Left lung (tissue), 10 donors: ENCODE measurements around the gene AAK1. TPM values are rescaled to one million over a fixed set of nuclear protein-coding genes. Genes with fewer than 3 reads are reported as not detected.

Experiments used
- ATAC-seq: fragments of 200-7000 bp; cut with Tn5 transposase; one replicate; pipeline ENCODE4 v1.9.1; 2020; ENCODE audit warnings: moderate library complexity
- DNase-seq, 4 donors: peaks; one replicate each; pipeline ENCODE4 v3.0.0-alpha.2; 2013 to 2020
- H3K27ac ChIP-seq, 2 donors: fragments of 200-600 bp; sonication (generic) in 1 of 2; one replicate each; pipeline versions ENCODE4 v1.5.0 to v1.8.0; 2020 to 2021
- H3K27me3 ChIP-seq, 2 donors: fragments of 200-600 bp; sonication (generic) in 1 of 2; one replicate each; pipeline versions ENCODE4 v1.5.0 to v1.8.0; 2020 to 2021
- H3K36me3 ChIP-seq, 2 donors: fragments of 200-600 bp; sonication (generic) in 1 of 2; one replicate each; pipeline versions ENCODE4 v1.5.0 to v1.8.0; 2020 to 2021
- H3K4me1 ChIP-seq, 2 donors: fragments of 200-600 bp; one replicate each; pipeline ENCODE4 v1.8.0; 2021
- H3K4me3 ChIP-seq, 2 donors: fragments of 200-600 bp; sonication (generic) in 1 of 2; one replicate each; pipeline versions ENCODE4 v1.5.0 to v1.8.0; 2020 to 2021; ENCODE audit warnings: mild to moderate bottlenecking in 1 of 2
- H3K9me3 ChIP-seq, 2 donors: fragments of 200-600 bp; sonication (generic) in 1 of 2; one replicate each; pipeline versions ENCODE4 v1.5.0 to v1.8.0; 2020 to 2021
- CTCF ChIP-seq, 2 donors: fragments of 200-600 bp; sonication (generic) in 1 of 2; IDR thresholded peaks; one replicate each; pipeline versions ENCODE4 v1.5.0 to v1.8.0; 2021; ENCODE audit warnings: antibody characterized with exemption in 2 of 2
- intact Hi-C, 2 donors: fragments of 100-400 bp; cut with DNase I; formaldehyde crosslinking; loops; one replicate each; pipeline versions ENCODE4 v1.11.2 to v1.14.2; 2022
- polyA plus RNA-seq, 6 donors: library from polyadenylated mRNA; unstranded; fragments of 120-200 nt; gene quantifications; one replicate each; pipeline ENCODE4 v1.2.1, GENCODE V29; 2013; ENCODE audit not compliant: insufficient read length in 6 of 6
- total RNA-seq, 2 donors: library from RNA; stranded (reverse); fragmentation: NEBNext Ultra II Directional; extraction: Animal tissue kit (Norgen Biotek cat#: 25700); gene quantifications; one replicate each; pipeline ENCODE4 v1.2.1, GENCODE V29; 2021
- donor health status: DM: no; HTN: yes; CAD: no.
- donor health status: DM: no; HTN: no; CAD: no.

Gene AAK1
- total and polyA plus RNA-seq, 8 donors, result 19.0 to 70.7 (median 22.4) TPM

DNA sequence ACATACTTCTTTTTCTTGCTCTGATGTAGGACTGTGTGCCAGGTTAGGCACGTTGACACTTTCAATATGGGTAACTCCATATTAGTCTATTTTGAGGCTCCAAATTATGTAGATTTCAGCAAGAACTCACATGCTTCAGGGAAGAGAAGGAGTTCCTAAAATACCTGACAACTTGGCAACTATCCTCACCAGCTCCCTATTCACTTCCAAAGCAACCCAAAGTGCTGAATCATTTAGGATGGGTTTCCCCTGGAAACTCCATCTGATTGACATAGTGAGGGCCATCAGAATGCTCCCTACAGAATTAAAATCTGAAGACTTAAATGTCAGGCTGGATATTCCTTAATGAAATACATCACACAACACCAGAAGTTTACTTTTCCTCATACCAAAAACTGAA lies 173.8 kb downstream of the AAK1 start:
- H3K9me3 ChIP-seq, result no peaks in the 10 kb centered on the region
- H3K27ac ChIP-seq, result no peak overlapping the region
- DNase-seq, result no peak
- no peak overlapping the region for H3K4me3 ChIP-seq
- no peak for ATAC-seq
- intact Hi-C loops, result no loop called here
- H3K4me1 ChIP-seq, result no peaks in the 10 kb centered on the region
- H3K36me3 ChIP-seq, result peaks cover 0 to 24% of the 10 kb centered on the region in 2 donors
- H3K27me3 ChIP-seq, result no peaks in the 10 kb centered on the region
- TF ChIP-seq CTCF (IDR thresholded peaks at IDR 0.05), result no peak

- DNase-seq, result peak in 1 of 4 donors; percentile 27
- no peak for TF ChIP-seq CTCF (IDR thresholded peaks at IDR 0.05)
- H3K27me3 ChIP-seq, result no peaks in the 10 kb centered on the region
- H3K9me3 ChIP-seq, result no peaks in the 10 kb centered on the region
- H3K36me3 ChIP-seq, result peaks cover 0 to 20% of the 10 kb centered on the region in 2 donors
- intact Hi-C loops, result no loop called here
- no peaks in the 10 kb centered on the region for H3K4me1 ChIP-seq
- H3K4me3 ChIP-seq, result no peak overlapping the region
- ATAC-seq, result no peak
- H3K27ac ChIP-seq, result no peak overlapping the region
Observed at GRCh38 chr2:69469375-69469774, 174.2 kb downstream of the AAK1 start.

DNA sequence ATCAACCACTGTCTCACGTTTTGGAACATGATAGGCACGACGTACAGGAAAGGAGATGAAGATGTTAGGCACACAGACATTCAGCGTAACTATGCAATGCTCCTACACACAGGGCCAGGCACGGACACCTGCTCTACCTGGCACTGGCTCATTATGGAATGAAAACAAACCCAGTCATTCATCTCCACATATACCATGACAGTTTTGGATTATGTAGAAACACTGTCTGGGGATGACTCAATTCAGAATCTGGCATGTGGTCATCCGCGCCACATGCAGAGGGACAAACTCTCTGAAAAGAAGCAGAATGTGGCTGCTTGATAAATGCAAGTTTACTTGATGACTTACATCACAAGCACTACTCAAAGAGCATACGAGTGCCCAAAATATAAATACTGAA lies 176.8 kb downstream of the AAK1 start:
- no peak for TF ChIP-seq CTCF (IDR thresholded peaks at IDR 0.05)
- no peaks in the 10 kb centered on the region for H3K27me3 ChIP-seq
- H3K27ac ChIP-seq, result no peak overlapping the region
- H3K9me3 ChIP-seq, result no peaks in the 10 kb centered on the region
- H3K4me3 ChIP-seq, result no peak overlapping the region
- H3K36me3 ChIP-seq, result peaks cover 0 to 19% of the 10 kb centered on the region in 2 donors
- no peak for ATAC-seq
- intact Hi-C loops, result no loop called here
- DNase-seq, result no peak
- no peaks in the 10 kb centered on the region for H3K4me1 ChIP-seq

DNA sequence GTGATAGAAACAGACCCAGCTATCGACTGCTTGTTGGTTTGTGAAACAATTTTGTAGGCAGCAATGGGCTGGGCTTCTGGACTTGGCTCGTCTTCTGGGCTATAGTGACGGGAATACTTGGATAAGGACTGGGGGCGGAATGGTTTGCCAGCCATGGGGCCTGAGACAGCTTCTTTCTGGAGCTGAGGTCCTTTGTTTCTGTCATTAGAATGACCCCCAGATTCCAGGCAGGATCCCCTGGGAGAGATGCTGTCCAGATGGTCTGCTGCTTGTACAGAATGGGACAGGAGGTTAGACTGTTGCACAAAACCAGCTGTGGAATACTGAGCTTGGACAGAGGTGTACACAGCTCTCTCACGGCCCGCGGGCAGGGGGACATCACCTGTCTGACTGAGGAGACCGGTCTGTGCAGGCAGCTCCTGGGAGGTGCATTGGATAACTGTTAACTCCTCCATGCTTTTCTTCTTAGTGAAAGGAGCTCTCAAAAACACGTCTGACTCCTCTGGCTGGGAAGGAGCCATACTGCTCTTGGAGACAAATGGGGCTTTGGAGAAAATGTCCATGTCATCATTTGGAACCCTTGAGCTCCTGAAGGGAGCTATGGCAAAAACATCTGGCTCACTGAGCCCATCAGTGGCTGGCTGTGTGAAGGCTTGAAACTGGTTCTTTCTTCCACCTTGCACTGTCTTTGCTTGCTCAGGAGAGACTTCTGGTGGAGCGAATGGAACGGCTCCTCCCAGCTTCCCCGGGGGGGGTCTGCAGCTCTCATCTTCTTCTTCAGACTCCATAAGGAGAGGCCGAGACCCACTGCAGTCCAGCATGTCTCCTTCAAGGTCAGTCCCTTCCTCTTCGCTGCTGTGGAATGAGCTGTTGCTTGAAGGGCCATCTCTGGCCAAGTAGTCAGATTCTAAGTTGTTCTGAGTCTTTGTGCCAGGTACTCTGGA lies 177.8 kb downstream of the AAK1 start:
- no peaks in the 10 kb centered on the region for H3K9me3 ChIP-seq
- H3K27ac ChIP-seq, result no peak overlapping the region
- no peaks in the 10 kb centered on the region for H3K4me1 ChIP-seq
- no peak overlapping the region for H3K4me3 ChIP-seq
- no peak for DNase-seq
- no peak for ATAC-seq
- no peak for TF ChIP-seq CTCF (IDR thresholded peaks at IDR 0.05)
- intact Hi-C loops, result no loop called here
- peaks cover 0 to 22% of the 10 kb centered on the region in 2 donors for H3K36me3 ChIP-seq
- H3K27me3 ChIP-seq, result no peaks in the 10 kb centered on the region

DNA sequence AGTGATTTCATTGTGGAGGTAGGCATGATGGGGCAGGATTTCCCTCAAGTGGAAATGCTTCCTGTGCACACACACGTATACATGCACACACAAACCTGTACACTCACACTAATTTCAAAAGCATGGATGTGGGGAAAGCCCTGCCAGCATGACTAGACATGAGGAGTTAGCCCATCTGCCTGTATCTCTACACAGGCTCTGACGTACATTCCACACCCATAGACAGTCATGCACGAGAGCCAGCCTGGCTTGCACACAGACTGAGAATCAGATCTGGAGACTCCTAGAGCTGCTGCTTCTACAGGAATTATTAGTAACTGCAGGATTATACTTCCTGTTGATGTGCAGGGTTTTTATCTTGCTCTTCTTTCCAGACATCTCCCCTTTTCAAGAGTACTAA lies 179.0 kb downstream of the AAK1 start:
- Histone ChIP-seq H3K4me3 (no peak overlapping the region), H3K27me3 (no peaks in the 10 kb centered on the region), H3K36me3 (peaks cover 0 to 22% of the 10 kb centered on the region in 2 donors), H3K4me1 (no peaks in the 10 kb centered on the region), H3K27ac (no peak overlapping the region), H3K9me3 (no peaks in the 10 kb centered on the region)
- no peak for TF ChIP-seq CTCF (IDR thresholded peaks at IDR 0.05)
- DNase-seq (no peak), ATAC-seq (no peak)
- intact Hi-C loops, result no loop called here
